ENCODE results near the gene ELOF1.
"Not testable (repeated sequence)": the region's sequence is repeated elsewhere in the genome, so short reads cannot be mapped to it uniquely, and the experiment has no call there.

ELOF1 gene

DNA sequence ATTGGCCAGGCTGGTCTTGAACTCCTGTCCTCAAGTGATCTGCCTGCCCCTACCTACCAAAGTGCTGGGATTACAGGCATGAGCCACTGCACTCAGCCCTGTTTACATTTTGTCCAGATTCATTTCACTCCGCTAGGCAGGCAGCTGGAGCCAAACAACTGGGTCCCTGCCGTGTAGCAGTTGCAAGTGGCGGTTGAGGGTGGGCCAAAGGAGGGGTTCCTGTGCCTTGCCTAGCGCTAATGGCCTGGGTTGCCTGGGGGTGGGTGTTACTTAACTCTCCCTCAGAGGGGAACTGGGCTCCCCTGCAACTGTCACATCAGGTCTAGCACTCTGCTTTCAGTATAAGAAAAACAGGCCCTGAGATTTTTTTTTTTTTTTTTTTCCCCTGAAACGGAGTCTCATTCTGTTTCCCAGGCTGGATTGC, 11.0 kb upstream of the ELOF1 start:
- no peak for DNase-seq (ENCODE audit: low spot score)

DNA sequence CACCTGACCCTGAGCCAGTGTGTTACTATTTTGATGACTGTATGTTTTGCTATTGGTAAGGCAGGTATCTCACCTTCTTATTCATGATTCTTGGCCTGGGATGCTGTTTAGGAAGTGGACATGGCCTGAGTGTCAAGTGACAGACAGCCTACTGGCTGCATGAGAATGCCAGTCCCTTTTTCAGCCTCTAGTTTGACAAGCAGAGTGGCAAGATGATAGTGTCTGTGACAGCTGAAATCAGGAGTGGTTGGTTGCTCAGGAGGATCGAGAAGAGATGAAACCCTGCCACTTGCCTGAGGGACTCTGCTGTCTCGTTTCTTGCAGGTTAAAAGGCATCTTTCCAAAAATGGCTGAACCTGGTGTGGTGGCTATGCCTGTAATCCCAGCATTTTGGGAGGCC, 7.1 kb upstream of the ELOF1 start:
- no peak for DNase-seq (ENCODE audit: low spot score)

DNA sequence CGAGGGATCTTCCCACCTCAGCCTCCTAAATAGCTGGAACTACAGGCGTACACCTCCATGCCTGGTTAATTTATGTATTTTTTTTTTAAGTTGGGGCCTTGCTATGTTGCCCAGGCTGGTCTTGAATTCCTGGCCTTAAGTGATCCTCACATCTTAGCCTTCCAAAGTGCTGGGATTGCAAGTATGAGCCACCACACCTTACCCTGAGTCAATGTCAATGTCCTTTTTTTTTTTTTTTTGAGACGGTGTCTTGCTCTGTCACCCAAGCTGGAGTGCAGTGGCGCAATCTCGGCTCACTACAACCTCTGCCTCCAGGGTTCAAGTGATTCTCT, 6.6 kb upstream of the ELOF1 start:
- not testable (repeated sequence) for DNase-seq (ENCODE audit: low spot score)

DNA sequence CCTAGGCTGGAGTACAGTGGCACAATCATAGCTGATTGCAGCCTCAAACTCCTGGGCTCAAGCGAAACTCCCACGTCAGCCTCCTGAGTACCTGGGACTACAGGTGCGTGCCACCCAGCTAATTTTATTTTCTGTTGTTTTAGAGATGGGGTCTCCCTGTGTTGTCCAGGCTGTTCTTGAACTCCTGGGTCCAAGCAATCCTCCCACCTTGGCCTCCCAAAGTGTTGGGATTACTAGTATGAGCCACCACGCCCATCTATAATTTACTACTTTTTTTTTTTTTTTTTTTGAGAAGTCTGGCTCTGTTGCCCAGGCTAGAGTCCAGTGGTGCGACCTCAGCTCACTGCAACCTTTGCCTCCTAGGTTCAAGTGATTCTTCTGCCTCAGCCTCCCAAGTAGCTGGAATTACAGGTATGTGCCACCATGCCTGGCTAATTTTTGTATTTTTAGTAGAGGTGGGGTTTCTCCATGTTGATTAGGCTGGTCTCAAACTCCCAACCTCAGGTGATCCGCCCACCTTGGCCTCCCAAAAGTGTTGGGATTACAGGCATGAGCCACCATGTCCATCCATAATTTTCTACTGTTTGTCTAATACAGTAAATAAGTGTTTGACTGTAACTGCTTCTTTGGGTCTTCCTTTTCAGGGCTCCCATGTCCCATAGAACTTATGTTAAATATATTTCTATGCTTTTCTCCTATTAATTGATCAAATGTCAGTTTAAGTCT, 5.2 kb upstream of the ELOF1 start:
- not testable (repeated sequence) for DNase-seq (ENCODE audit: low spot score)

DNA sequence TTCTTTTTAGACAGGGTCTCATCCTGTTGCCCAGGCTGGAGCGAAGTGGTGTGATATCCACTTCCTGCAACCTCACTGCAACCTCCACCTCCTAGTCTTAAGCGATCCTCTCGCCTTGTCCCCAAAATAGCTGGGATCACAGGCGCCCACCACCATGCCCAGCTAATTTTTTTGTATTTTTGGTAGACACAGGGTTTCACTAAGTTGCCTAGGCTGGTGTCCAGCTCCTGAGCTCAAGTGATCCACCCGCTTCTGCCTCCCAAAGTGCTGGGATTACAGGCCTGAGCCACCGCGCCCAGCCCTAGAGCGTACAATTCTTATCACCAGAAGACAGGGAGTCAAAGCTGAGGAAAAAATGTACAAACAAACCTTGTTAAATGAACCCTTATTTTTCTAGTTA, 4.5 kb upstream of the ELOF1 start:
- no peak for DNase-seq (ENCODE audit: low spot score)

DNA sequence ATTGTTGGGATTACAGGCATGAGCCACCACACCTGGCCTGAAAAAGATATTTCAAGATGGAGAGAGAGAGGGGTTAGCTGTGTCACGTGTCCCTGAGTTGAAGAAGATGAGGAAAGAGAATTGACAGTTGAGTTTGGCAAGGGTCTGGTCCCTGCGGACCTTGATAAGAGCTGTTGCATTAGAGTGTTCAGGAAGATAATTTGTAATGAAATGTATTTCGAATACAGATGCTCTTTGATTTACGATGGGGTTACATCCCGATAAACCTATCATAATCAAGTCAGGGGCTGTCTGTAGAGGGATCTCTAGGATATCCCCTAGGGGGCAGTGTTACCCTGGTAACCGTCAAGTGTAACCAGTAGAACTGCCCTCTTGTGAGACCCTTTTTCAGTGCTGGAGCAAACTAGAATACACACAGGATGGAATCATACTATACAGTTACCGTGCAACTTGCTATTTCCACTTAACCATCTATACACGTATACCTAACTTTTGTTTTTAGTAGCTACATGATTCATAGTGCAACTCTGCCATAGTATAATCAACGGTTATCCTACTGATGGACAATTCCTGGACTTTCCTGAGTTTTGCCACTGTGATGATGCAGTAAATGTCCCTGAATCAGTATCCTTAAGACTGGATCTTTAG, 1.5 kb upstream of the ELOF1 start:
- DNase-seq (ENCODE audit: low spot score) = peak; percentile 74

DNA sequence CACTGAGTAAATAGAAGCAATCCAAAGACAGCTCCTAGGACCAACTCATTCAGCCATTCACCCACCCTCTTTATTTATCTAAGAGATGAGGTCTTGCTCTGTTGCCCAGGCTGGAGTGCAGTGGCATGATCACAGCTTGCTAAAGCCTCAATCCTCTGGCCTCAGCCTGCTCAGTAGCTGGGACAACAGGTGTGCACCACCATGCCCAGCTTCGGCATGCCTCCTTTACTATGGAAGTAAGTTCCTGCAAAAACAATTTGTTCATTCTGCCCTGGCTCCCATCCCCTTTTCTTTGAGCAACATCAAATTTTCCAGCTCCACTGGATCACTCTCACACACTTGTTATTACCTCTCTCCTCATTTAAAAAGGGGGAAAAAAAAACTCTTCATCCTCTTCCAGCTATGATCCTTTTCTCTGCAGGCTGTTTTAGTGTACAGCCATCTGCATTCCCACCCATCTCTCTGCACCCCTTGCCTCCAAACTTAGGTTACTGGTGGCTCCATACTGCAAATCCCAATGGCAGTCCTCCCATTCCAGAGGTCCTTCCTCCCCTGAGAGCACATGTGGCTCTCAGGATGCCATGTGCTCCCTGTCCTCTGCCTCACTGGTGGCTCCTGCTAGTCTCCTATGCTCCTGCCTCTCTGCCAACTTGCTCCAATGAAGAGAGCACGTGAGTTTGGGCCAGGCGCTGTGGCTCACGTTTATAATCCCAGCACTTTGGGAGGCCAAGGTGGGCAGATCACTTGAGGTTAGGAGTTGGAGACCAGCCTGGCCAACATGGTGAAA, 2.2 kb downstream of the ELOF1 start:
- no peak for DNase-seq (ENCODE audit: low spot score)

DNA sequence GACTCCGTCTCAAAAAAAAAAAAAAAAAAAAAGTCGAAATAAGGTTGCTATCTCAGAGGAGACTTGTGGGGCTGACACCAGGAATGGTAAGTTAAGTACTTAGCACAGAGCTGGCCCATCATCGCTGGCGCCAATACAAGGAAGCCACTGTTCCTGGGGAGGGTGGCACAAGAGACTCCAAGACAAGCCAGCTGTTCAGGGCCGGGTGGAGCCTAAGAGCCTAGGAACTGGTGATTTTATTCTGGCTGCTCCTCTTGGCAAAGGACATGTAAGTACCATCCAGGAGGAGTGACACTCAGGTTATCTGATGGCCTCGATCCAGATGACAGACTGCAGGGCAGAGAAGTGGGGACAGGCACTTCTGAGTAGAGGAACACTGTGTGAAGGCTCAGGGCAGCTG, 3.8 kb downstream of the ELOF1 start:
- DNase-seq (ENCODE audit: low spot score) = no peak

DNA sequence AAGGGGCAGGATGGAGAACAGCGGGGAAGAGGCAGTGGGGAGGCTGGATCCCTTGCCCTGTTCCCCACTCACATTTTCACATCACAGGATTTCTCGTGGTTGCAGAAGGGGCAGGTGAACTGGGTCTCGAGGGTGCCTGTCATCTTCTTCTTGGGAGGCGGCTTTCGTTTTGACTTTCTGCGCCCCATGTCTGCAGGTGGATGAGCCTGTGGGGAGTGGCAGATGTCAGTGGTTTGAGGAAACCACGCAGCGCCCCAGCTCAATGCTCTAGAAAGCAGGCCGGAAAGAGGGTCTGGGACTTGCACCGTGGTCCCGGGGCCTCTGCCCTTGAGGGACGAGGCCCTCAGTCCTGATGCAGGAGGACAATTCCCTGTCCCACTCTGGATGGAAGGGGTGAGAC, 4.9 kb downstream of the ELOF1 start:
- no peak for DNase-seq (ENCODE audit: low spot score)

DNA sequence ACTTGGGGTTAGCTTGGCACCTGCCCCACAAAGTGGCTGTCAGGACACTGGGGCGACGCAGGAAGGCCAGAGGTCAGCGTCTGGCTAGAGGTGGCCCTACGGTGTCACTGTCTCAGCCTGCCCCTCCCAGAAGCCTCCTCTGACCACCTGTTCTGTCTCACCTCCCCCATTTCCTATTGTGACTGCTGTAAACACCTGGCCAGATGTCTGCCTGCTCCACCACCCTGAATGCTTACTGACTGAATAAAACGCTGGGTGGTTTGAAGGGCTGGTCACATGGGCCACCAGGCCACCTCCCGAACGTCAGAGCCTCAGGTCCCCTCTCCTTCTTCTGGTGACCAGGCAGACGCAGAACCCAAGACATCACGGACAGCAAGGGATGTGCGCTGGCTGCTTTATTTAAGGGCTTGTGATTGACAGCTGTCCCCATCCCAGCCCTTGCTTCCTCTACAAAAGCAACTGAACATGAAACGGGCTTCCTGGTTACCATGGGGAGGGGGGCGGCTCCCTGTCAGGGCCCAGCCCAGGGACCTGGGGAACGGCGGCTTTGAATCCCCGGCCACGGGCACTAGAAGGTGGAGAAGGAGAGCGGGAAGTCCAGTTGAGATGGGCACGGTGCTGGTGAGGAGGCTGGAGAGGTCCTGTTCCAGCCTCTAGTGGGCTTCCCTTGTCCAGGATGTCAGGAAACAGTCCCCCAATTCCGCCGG, 6.2 kb downstream of the ELOF1 start:
- no peak for DNase-seq (ENCODE audit: low spot score)

DNA sequence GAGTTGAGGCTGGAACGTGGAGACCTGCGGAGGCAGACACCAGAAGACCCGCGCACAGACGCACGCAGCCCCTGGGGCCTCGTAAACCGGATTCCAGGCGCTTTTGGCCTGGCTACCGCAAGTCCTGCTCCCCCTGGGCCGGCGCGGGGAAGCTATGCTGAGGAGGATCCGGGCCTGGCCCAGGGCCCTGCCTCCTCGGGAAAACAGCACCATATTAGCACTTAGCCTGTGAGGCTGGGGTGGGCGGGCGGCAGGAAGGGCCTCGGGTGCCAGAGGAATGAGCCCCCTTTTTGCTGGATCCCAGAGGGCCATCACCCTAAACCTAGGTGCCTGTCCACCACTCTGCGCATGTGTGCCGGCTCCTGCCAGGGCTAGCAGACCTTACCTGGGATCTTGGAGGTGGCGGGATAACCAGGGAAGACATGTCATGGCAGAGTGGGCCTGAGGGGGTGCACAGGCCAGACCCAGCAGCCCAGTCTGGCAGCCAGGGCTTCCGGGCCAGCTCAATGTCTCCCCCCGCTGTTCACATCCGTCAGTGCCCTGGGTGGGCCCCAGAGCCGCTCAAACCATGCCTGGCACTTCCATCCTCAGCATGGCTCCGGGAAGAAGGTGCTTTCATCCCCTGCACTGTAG, 7.3 kb downstream of the ELOF1 start:
- no peak for DNase-seq (ENCODE audit: low spot score)

DNA sequence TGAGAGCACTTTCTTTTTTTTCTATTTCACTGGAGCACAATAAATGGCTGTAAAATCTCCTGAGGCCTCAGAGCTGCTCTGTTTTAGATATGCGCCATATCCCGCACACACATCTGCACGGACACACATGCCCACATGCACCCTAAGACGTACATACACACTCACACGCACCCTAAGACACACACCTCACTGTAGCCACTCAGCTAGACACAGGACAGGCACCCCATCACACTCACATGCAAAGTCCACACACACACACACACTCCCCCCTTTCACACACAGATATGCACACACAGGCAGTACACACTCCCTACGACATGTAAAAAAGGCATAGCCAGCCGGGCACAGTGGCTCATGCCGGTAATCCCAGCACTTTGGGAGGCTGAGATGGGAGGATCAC, 8.8 kb downstream of the ELOF1 start:
- DNase-seq (ENCODE audit: low spot score) = no peak

DNA sequence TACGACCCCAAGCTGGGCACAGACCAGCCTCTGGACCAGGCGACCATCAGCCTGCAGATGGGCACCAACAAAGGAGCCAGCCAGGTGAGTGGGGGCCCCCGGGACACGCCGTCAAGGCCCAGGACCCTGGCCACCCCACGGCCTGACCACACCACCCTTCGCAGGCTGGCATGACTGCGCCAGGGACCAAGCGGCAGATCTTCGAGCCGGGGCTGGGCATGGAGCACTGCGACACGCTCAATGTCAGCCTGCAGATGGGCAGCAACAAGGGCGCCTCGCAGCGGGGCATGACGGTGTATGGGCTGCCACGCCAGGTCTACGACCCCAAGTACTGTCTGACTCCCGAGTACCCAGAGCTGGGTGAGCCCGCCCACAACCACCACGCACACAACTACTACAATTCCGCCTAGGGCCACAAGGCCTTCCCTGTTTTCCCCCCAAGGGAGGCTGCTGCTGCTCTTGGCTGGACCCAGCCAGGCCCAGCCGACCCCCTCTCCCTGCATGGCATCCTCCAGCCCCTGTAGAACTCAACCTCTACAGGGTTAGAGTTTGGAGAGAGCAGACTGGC, 9.6 kb downstream of the ELOF1 start:
- no peak for DNase-seq (ENCODE audit: low spot score)

DNA sequence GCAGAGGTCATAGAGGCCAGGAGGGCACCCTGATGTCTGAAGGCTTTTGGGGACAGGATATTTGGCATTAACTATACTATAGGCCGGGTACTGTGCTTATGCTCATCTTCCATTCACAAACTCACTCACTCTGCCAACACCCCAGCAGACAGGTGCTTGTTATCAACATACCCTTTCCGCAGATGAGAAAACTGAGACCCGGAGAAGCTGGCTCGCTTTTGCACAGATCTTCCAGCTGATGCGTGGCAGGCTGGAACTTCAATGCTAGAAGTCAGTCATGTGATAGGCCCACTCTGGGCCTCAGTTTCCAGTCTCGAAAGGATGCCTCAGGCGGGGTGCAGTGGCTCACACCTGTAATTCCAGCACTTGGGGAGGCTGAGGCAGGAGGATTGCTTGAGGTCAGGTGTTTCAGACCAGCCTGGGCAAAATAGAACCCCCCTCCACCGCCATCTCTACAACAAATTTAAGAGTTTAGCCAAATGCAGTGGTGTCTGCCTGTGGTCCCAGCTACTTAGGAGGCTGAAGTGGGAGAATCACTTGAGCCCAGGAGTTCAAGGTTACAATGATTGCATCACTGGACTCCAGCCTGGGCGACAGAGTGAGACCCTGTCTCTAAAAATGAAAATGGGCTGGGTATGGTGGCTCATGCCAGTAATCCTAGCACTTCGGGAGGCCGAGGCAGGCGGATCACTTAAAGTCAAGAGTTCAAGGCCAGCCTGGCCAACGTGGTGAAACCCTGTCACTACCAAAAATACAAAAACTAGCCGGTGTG, 10.9 kb downstream of the ELOF1 start:
- DNase-seq (ENCODE audit: low spot score) = no peak

DNA sequence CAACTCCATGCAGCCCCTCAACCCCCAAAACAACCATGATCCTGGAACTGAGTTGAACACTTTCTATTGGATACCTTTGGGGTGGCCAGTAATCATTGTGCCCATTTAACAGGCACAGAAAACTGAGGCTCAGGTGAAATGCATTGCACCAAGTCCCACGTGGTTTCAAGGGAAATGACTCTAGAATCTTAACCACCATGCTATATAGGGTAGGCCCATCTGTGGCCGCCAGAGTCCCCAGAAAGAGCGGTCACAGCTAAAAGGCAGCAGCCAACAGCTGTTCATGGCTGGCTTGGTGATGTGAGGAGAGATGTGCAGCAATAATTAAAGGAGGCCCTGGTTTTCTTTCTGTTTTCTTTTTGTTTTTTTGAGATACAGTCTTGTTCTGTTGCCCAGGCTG, 17.8 kb downstream of the ELOF1 start:
- no peak for DNase-seq (ENCODE audit: low spot score)

DNA sequence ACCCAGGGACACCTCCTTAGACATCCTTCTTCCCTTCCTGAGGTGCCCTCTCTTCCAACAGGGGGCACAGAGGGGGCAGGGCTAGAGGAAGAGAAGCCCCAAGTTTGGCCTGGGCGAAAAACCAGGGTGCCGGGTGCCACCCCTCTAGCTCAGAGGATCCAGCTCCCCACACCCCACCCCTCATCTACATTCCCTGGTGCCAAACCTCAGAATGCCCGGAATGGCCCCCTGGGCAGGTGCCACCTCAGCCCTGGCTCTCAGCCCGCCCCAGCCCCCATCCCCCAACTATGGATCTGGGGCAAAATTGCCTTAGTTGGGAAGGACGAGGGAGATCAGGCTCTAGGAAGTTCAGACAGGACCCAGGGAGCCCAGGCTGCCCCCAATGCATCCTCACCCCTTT, 18.4 kb downstream of the ELOF1 start:
- no peak for DNase-seq (ENCODE audit: low spot score)

DNA sequence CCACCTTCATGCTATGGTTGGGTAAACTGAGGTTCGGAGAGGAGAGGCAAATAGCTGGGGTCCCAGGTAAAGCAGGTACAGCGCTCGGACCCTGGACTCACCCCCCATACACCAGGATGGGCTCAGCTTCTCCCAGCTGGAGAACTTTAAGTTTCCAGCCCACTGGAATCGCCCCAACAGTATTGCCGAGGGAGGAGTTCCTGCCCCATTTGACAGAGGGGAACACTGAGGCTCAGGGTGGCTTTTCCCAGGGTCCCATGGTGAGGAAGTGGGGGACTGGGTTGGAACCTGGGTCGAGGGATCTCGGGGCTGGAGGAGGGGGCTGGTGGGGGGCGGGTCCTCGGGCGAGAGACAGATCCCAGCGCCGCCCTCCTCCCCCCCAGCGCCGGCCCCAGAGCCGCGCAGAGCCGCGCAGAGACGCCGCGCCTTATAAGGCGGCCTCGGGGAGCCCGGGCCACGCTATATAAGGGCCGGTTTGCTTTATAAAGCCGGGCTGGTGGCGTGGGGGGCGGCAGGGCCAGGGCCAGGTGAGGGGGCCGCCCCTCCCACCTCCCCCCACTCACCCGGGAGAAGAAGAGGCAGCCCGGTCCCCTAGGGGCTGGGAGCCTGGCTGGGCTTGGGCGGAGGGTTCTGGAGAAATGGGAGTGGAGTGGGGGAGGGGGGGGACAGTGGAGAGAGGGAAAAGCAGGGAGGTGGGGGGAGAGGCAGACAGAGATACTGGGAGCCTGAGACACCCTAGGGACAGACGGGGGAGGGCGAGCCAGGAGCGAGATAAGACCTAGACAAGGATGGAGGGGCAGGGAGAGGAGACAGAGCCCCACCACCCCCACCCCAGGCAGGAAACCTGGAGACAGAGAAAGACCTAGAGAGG, 19.3 kb downstream of the ELOF1 start:
- no peak for DNase-seq (ENCODE audit: low spot score)

DNA sequence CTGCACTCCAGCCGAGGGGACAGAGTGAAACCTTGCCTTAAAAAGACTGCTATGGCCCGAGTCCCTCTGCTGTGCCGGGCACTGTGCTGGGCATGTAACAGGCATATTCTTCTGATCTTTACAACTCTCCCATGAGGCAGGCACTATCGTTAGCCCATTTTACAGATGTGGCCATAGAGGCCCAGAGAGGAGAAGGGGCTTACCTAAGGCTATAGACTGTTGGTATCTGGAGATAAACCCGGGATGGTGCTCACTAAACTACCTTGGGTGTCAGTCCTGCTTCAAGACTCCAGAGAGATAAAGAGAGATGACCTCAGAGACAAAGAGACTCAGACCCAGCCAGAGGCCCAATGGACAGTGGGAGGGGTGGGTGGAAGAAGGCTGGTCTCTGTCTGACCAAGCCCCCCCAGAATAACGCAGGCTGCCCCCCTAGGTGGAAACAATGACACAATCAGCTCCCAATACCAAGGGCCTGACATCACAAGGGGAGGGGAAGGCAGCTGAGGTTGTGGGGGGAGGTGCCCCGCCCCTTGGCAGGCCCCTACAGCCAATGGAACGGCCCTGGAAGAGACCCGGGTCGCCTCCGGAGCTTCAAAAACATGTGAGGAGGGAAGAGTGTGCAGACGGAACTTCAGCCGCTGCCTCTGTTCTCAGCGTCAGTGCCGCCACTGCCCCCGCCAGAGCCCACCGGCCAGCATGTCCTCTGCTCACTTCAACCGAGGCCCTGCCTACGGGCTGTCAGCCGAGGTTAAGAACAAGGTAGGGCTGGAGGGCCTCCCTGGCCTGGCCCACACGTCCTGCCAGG, 20.6 kb downstream of the ELOF1 start, which contains the start of gene CNN1:
TSS of gene CNN1 (plus strand) at position 620 of the 805 bp plus-strand sequence. CDS start at position 697, 77 bp downstream.
- DNase-seq (ENCODE audit: low spot score) = no peak

Measured in kidney capillary endothelial cell (primary cell).